Type B pancreatic cell (in vitro differentiated cells): ENCODE data around the gene PBX3. TPM values are rescaled to one million over a fixed set of nuclear protein-coding genes. Genes with fewer than 3 reads are reported as not detected.
A peak's percentile ranks its signal among the peaks of the same experiment; 100 is the strongest.

ENCODE experiments used
- DNase-seq: peaks from one replicate; pipeline ENCODE4 v3.0.0; 2021; ENCODE audit warnings: mixed read lengths; ENCODE audit not compliant: unreplicated experiment; ENCODE audit errors: extremely low spot score
- H3K27ac Mint-ChIP-seq: 2 replicates; pipeline ENCODE4 v1.8.0; 2021; ENCODE audit warnings: mild to moderate bottlenecking, mixed read lengths
- H3K27me3 Mint-ChIP-seq: 2 replicates; pipeline ENCODE4 v1.8.0; 2021; ENCODE audit warnings: mixed read lengths
- H3K36me3 Mint-ChIP-seq: 2 replicates; pipeline ENCODE4 v1.8.0; 2021; ENCODE audit warnings: mixed read lengths
- H3K4me1 Mint-ChIP-seq: one replicate; pipeline ENCODE4 v1.8.0; 2021; ENCODE audit warnings: mixed read lengths; ENCODE audit not compliant: unreplicated experiment
- H3K4me3 Mint-ChIP-seq: 2 replicates; pipeline ENCODE4 v1.8.0; 2021; ENCODE audit warnings: mild to moderate bottlenecking, mixed read lengths
- H3K9me3 Mint-ChIP-seq: 2 replicates; pipeline ENCODE4 v1.8.0; 2021; ENCODE audit warnings: mixed read lengths
- total RNA-seq: library from RNA; stranded (reverse); gene quantifications from 2 replicates; pipeline ENCODE4 v1.2.1, GENCODE V29; 2021; ENCODE audit warnings: low replicate concordance
- TF ChIP-seq, protein P1 (sequence below): fragments of 200-600 bp; sonication (generic); conservative IDR thresholded peaks from 2 replicates; pipeline ENCODE4 v1.5.0; 2021; ENCODE audit warnings: antibody characterized with exemption, mild to moderate bottlenecking

PBX3 gene
- total RNA-seq, 1 donor from 2014 or later: 60.9 TPM

GRCh38 chr9:125878164-125878631 is 131.0 kb downstream of the PBX3 start:
- H3K36me3 Mint-ChIP-seq: peaks cover 7% of the 10 kb centered on the region
- no peaks in the 10 kb centered on the region for H3K27me3 Mint-ChIP-seq
- TF ChIP-seq, protein P1, sequence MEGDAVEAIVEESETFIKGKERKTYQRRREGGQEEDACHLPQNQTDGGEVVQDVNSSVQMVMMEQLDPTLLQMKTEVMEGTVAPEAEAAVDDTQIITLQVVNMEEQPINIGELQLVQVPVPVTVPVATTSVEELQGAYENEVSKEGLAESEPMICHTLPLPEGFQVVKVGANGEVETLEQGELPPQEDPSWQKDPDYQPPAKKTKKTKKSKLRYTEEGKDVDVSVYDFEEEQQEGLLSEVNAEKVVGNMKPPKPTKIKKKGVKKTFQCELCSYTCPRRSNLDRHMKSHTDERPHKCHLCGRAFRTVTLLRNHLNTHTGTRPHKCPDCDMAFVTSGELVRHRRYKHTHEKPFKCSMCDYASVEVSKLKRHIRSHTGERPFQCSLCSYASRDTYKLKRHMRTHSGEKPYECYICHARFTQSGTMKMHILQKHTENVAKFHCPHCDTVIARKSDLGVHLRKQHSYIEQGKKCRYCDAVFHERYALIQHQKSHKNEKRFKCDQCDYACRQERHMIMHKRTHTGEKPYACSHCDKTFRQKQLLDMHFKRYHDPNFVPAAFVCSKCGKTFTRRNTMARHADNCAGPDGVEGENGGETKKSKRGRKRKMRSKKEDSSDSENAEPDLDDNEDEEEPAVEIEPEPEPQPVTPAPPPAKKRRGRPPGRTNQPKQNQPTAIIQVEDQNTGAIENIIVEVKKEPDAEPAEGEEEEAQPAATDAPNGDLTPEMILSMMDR: no peak
- no peak overlapping the region for H3K4me3 Mint-ChIP-seq
- peaks cover 14% of the 10 kb centered on the region for H3K4me1 Mint-ChIP-seq
- H3K9me3 Mint-ChIP-seq: peaks cover 4% of the 10 kb centered on the region
- no peak overlapping the region for H3K27ac Mint-ChIP-seq
- no peak for DNase-seq

DNA sequence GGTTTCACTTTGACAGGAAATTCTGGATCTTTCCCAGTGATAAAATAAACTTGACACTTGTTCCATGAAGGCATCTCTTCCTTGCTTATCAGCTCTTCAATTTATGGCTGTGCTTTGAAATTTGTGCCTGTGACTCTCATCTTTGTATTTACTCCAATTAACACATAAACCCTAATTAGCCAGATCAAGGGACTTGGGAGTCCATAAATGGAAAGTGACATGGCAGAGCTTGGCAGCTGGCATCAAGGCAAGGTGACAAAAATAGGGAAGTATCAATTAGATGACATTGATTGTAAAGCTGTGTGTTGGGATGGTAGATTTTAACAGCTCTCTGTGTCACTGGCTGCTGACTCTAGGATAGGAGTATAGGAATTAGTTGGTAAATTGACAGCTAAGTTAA is 133.9 kb downstream of the PBX3 start:
- TF ChIP-seq, protein P1: no peak
- Mint-ChIP-seq H3K27ac (no peak overlapping the region), H3K4me3 (no peak overlapping the region), H3K9me3 (peaks cover 4% of the 10 kb centered on the region), H3K4me1 (peaks cover 37% of the 10 kb centered on the region), H3K36me3 (peaks cover 7% of the 10 kb centered on the region), H3K27me3 (no peaks in the 10 kb centered on the region)
- DNase-seq: no peak

DNA sequence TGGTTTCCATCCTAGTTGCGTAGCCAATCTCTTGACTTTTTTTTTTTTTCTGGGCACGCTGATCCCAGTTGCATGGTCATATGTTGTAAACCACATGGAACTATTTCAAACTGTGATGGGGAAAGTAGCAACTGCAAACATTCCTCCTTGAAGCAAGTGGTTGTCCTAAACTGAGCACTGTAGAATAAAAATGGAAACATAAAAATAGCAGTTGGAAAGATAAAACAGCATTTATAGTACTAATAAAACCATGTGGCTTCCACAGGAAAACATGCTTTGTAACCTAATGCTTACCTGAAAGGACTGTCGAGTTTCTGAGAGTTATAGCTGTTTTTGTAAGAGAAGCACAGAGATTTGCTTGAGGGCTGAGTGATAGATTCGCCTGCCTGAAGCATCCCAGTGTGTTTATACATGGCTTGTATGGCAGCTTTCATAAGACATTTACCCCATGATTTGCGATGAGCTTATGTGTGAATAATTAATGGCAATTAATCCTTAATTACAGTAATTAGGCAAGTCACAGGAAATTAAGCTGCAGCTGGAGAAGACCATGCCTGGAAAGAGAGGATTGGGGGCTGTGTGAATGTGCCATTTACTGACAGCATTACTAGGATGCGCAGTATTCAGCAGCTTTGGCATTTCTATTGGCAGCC is 136.5 kb downstream of the PBX3 start:
- H3K4me1 Mint-ChIP-seq: peaks cover 51% of the 10 kb centered on the region
- H3K27ac Mint-ChIP-seq: no peak overlapping the region
- no peak for DNase-seq
- TF ChIP-seq, protein P1: no peak
- peak overlapping the region; percentile 60 for H3K4me3 Mint-ChIP-seq
- H3K9me3 Mint-ChIP-seq: no peaks in the 10 kb centered on the region
- peaks cover 3% of the 10 kb centered on the region for H3K36me3 Mint-ChIP-seq
- H3K27me3 Mint-ChIP-seq: peaks cover 3% of the 10 kb centered on the region

- H3K4me1 Mint-ChIP-seq: peaks cover 56% of the 10 kb centered on the region
- peaks cover 4% of the 10 kb centered on the region for H3K27me3 Mint-ChIP-seq
- no peaks in the 10 kb centered on the region for H3K9me3 Mint-ChIP-seq
- no peak for DNase-seq
- no peak overlapping the region for H3K27ac Mint-ChIP-seq
- peaks cover 3% of the 10 kb centered on the region for H3K36me3 Mint-ChIP-seq
- no peak overlapping the region for H3K4me3 Mint-ChIP-seq
- TF ChIP-seq, protein P1: no peak
These were observed 137.0 kb downstream of the PBX3 start for GRCh38 chr9:125884218-125884595.

DNA sequence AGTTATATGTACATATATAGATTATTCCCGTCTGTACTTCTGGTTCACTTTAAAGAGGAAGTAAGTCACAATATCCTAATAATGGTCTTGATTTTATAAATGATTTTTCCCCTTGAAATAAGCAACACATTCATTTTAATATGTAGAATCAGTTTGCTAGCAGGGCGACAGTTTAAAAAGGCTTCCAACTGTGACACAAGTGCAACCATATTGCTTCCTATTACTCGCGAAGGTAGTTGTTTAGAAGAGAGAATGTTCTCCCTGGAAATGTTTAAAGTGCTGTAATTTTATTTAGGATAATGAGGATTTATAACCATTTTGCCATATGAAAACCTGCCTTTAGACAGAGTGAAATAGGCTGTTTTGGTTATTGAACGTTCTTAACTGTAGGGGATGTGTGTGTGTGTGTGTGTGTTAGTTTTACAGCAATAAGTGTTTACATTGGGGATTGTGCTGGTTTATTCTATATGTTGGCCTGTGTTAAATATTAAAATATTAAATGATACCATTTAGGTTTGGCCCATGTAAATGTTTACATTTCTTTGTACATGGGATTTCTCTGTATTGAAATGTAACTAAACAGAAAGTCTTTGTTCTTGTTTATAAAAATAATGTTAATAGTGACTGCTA is 138.3 kb downstream of the PBX3 start:
- Mint-ChIP-seq H3K4me3 (peak overlapping the region; percentile 18), H3K27ac (no peak overlapping the region), H3K9me3 (no peaks in the 10 kb centered on the region), H3K27me3 (peaks cover 10% of the 10 kb centered on the region), H3K36me3 (peaks cover 3% of the 10 kb centered on the region), H3K4me1 (peaks cover 65% of the 10 kb centered on the region)
- DNase-seq: no peak
- TF ChIP-seq, protein P1: no peak
